ENCODE measurements around the gene GPR84. TPM values are rescaled to one million over a fixed set of nuclear protein-coding genes. Genes with fewer than 3 reads are reported as not detected.
A peak's percentile ranks its signal among the peaks of the same experiment; 100 is the strongest.

The GPR84 gene
- total and polyA plus RNA-seq, 9 of the 15 experiments (the other 6 are each of a cell fraction or from before 2014, with no cell fraction given), result 0.07 to 0.18 (median 0.11) TPM; not detected in 5

- TF ChIP-seq CHD7 (IDR thresholded peaks at IDR 0.05; ENCODE audit: low read depth, low read length), result no peak
- 0 out of 2 replicates have a peak, but pooled peaks have one; percentile 1 for TF ChIP-seq SOX6 (IDR thresholded peaks at IDR 0.05)
- no peak for TF ChIP-seq RFX7 (CRISPR knock-in tag; IDR thresholded peaks at IDR 0.05)
- TF ChIP-seq NCOR1 (IDR thresholded peaks at IDR 0.05), result no peak
- peak; percentile 2; the same call in 1 of the 2 replicates for TF ChIP-seq ZNF766 (CRISPR knock-in tag; conservative IDR thresholded peaks at IDR 0.05)
- TF ChIP-seq NFE2L1 (tag; IDR thresholded peaks at IDR 0.05; ENCODE audit: borderline replicate concordance, low read depth), result no peak
- 0 out of 2 replicates have a peak, but pooled peaks have one; percentile 37 for TF ChIP-seq PHF21A (IDR thresholded peaks at IDR 0.05; ENCODE audit: borderline replicate concordance, low read depth)
- TF ChIP-seq ZNF174 (CRISPR knock-in tag; IDR thresholded peaks at IDR 0.05), result no peak
- no peak for TF ChIP-seq ATF2 (CRISPR knock-in tag; IDR thresholded peaks at IDR 0.05)
- TF ChIP-seq SMARCA5 (IDR thresholded peaks at IDR 0.05), result peak; percentile 98
- TF ChIP-seq POLR2B (IDR thresholded peaks at IDR 0.05; ENCODE audit: low read depth, partially characterized antibody), result peak; percentile 7
- no peak for TF ChIP-seq LCOR (CRISPR knock-in tag; IDR thresholded peaks at IDR 0.05)
- no peak for TF ChIP-seq KLF13 (tag; IDR thresholded peaks at IDR 0.05; ENCODE audit: borderline replicate concordance, low read depth)
- TF ChIP-seq SMARCC2 (IDR thresholded peaks at IDR 0.05; ENCODE audit: low read depth), result no peak
- no peak for TF ChIP-seq GATAD2B (IDR thresholded peaks at IDR 0.05; ENCODE audit: borderline replicate concordance)
- no peak for TF ChIP-seq TEAD1 (CRISPR knock-in tag; IDR thresholded peaks at IDR 0.05)
- TF ChIP-seq SMARCE1 (IDR thresholded peaks at IDR 0.05), result no peak
These were observed 4.4 kb downstream of the GPR84 start (continued) for GRCh38 chr12:54359762-54360351.

Data from K562 (cell line).